Measurements from ENCODE around the gene PDZRN4. TPM values are rescaled to one million over a fixed set of nuclear protein-coding genes. Genes with fewer than 3 reads are reported as not detected.
"Not testable (repeated sequence)": the region's sequence is repeated elsewhere in the genome, so short reads cannot be mapped to it uniquely, and the experiment has no call there.

Gene PDZRN4
- total RNA-seq (2014; rRNA removed; shearing (Covaris generic)) = not detected in 2 replicates

- no peak for DNase-seq (ENCODE audit: low spot score)
Observed at GRCh38 chr12:41188058-41188840, at the start of gene PDZRN4. Gene PDZRN4, plus strand, starts transcription at chr12:41188320.

GRCh38 chr12:41140117-41140516 lies 48.0 kb upstream of the PDZRN4 start:
- no peak for DNase-seq (ENCODE audit: low spot score)

- no peak for DNase-seq (ENCODE audit: low spot score)
Observed at GRCh38 chr12:41141104-41141503, 47.0 kb upstream of the PDZRN4 start.

- no peak for DNase-seq (ENCODE audit: low spot score)
Observed at GRCh38 chr12:41142376-41142775, 45.7 kb upstream of the PDZRN4 start.

- DNase-seq (ENCODE audit: low spot score) = peak; percentile 44
Observed at GRCh38 chr12:41151793-41152192, 36.3 kb upstream of the PDZRN4 start.

GRCh38 chr12:41162461-41162860 lies 25.7 kb upstream of the PDZRN4 start:
- no peak for DNase-seq (ENCODE audit: low spot score)

- no peak for DNase-seq (ENCODE audit: low spot score)
Observed at GRCh38 chr12:41167701-41168100, 20.4 kb upstream of the PDZRN4 start.

GRCh38 chr12:41174602-41175001 lies 13.5 kb upstream of the PDZRN4 start:
- no peak for DNase-seq (ENCODE audit: low spot score)

GRCh38 chr12:41179507-41179906 lies 8.6 kb upstream of the PDZRN4 start:
- not testable (repeated sequence) for DNase-seq (ENCODE audit: low spot score)

GRCh38 chr12:41184864-41185263 lies 3.3 kb upstream of the PDZRN4 start:
- DNase-seq (ENCODE audit: low spot score) = no peak

GRCh38 chr12:41186026-41186425 lies 2.1 kb upstream of the PDZRN4 start:
- DNase-seq (ENCODE audit: low spot score) = no peak

GRCh38 chr12:41188841-41189394 lies 798 bp downstream of the PDZRN4 start:
- DNase-seq (ENCODE audit: low spot score) = no peak

- DNase-seq (ENCODE audit: low spot score) = peak; percentile 4
Observed at GRCh38 chr12:41189395-41190251, 1.5 kb downstream of the PDZRN4 start.

- DNase-seq (ENCODE audit: low spot score) = peak; percentile 49
Observed at GRCh38 chr12:41190338-41190737, 2.2 kb downstream of the PDZRN4 start.

- not testable (repeated sequence) for DNase-seq (ENCODE audit: low spot score)
Observed at GRCh38 chr12:41191549-41191948, 3.4 kb downstream of the PDZRN4 start.

- DNase-seq (ENCODE audit: low spot score) = no peak
Observed at GRCh38 chr12:41193311-41193710, 5.2 kb downstream of the PDZRN4 start.

GRCh38 chr12:41202051-41202450 lies 13.9 kb downstream of the PDZRN4 start:
- DNase-seq (ENCODE audit: low spot score) = no peak

- DNase-seq (ENCODE audit: low spot score) = peak; percentile 14
Observed at GRCh38 chr12:41205070-41205709, 17.1 kb downstream of the PDZRN4 start.

- DNase-seq (ENCODE audit: low spot score) = no peak
Observed at GRCh38 chr12:41206298-41206697, 18.2 kb downstream of the PDZRN4 start.

- DNase-seq (ENCODE audit: low spot score) = no peak
Observed at GRCh38 chr12:41211448-41211847, 23.3 kb downstream of the PDZRN4 start.

- DNase-seq (ENCODE audit: low spot score) = peak; percentile 11
Observed at GRCh38 chr12:41212625-41213024, 24.5 kb downstream of the PDZRN4 start.

- no peak for DNase-seq (ENCODE audit: low spot score)
Observed at GRCh38 chr12:41213107-41213506, 25.0 kb downstream of the PDZRN4 start.

All from A172 (cell line).